ENCODE data around the gene DAND5.
"Not testable (repeated sequence)": the region's sequence is repeated elsewhere in the genome, so short reads cannot be mapped to it uniquely, and the experiment has no call there.

DAND5 gene

DNA sequence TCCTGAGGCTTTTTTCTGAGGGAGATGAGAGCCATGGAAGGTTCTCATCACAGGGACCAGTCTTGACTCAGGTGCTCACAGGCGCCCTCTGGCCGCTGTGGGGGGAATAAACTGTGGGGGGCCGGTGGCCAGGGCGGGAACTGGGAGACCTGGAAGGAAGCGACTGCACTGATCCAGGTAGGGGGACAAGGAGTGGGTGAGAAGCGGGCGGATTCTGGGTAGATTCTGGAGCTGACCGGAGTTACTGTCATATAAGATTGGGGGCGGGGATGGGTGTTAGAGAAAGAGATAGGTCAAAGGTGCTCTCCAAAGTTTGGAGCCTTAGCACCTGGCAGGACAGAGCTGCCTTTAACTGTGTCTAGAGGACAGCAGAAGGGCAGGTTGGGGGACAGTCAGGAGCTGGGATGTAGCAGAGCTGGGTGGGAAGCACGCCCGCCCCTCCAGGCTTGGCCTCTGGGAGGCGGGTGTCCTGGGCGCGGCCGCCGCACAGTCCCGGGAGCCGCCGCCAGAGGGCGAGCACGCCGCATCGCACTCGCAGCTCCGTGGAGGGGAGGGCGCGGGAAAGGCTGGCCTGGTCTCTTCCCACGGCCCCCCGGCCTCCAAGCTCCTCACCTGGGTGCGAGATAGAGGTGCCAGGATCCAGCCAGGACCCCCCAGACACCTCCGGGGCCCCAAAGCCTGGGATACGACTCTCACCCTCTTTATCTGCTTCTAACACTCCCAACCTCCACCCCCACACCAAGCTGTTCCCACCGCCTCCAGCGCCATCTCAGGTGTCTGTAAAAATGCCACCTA lies 4.2 kb upstream of the DAND5 start:
- DNase-seq (ENCODE audit: low read depth) = no peak

DNA sequence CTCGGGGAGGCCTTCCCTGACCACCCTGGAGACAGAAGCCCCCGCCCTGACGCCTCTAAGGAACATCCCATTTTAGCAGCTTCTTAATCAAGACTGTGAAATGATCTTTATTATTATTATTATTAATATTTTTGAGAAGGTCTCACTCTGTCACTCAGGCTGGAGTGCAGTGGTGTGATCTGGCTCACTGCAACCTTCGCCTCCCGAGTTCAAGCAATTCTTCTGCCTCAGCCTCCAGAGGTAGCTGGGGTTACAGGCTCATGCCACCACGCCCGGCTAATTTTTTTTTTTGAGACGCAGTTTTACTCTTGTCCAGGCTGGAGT lies 3.6 kb upstream of the DAND5 start:
- no peak for DNase-seq (ENCODE audit: low read depth)

DNA sequence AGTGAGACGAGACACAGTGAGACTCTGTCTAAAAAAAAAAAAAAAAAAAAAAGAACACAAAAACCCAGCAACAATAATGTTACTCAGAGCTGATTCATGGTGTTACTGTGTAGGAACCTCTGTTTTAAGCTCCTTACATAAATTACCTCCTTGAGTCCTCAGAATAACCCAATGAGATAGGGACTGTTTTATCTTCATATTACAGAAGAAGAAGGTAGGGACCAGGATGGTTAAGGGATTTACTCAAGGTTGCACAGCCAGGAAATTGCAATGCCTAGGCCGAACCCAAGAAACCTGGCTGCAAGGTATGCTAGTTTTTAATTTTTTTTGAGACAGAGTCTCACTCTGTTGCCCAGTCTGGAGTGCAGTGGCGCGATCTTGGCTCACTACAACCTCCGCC lies 1.5 kb upstream of the DAND5 start:
- DNase-seq (ENCODE audit: low read depth) = no peak

DNA sequence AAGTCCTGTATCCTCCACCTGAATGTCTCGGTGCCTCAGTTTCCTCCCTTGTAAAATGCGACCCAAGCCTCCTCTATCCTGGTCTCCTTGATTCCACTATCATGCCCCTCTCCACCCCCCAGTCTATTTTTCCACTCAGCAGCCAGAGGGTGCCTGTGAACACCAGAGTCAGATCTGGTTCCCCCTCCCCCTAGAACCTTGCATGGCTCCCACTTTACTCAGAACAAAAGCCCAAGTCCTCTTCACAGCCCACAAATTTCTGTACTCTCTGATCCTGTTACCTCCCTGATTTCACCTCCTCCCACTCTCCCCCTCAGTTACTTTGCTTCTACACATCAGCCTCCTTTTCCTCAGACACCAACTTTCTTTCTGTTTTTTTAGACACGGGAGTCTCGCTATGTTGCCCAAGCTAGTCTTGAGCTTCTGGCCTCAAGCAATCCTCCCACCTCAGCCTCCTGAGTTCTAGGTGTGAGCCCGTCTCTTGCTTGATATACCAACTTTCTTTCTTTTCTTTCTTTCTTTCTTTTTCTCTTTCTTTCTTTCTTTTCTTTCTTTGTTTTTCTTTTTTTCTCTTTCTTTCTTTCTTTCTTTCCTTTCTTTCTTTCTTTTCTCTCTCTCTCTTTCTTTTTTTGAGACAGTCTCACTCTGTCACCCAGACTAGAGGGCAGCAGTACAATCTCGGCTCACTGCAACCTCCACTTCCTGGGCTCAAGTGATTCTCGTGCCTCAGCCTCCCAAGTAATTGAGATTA lies 869 bp downstream of the DAND5 start:
- DNase-seq (ENCODE audit: low read depth) = no peak

DNA sequence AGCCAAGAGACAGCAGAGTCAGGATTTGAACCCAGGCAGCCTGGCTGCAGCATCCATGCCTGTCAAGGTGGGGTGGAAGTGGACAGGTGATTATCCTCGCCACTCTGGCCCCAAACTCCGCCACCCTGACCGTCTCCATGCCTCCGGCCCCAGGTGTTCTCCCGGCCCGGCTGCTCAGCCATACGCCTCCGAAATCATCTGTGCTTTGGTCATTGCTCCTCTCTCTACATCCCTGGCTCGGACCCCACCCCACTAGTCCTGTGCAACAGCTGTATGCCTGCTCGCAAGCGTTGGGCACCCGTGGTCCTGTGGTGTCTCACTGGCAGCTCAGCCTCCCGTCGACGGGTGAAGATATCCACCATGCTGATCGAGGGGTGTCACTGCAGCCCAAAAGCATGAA lies 3.9 kb downstream of the DAND5 start:
- no peak for DNase-seq (ENCODE audit: low read depth)

DNA sequence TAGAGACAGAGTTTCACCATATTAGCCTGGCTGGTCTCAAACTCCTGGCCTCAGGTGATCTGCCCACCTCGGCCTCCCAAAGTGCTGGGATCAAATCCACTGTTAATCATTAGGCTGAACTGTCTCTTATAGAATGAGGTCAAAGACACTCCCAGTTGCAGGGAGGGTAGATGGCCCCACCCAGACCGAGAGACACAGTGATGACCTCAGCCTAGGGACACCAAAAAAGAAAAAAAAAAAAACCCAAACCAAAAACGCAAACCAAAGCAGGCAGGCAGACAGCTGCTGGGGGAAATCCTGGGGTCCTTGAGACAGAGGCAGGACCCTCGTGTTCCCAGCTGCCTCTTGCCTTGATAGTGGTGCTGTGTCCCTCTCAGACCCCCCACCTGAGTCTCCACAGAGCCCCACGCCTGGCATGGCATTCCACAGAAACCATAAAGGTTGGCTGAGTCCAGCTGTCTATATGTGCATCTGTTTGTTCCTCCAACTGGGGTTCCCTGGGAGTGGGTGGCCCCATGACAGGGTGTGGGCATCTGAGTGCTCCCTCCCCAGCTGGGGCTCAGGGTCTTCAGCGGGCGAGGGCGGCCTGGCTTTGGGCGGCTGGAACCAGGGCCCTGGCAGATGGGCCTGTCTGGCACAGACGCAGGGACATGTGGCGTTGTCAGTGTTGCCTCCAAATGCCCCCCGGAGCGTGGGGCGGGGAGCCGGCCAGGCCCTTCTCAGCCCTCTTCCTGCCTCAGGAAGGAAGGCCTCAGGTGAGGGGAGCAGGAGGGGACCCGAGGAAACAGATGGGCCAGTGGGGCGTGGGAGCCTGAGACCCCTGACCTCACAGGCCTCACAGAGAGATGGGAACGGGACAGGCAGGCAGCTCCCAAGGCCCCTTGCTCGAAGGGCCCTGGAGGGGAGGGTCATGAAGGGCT lies 5.2 kb downstream of the DAND5 start:
- no peak for DNase-seq (ENCODE audit: low read depth)

DNA sequence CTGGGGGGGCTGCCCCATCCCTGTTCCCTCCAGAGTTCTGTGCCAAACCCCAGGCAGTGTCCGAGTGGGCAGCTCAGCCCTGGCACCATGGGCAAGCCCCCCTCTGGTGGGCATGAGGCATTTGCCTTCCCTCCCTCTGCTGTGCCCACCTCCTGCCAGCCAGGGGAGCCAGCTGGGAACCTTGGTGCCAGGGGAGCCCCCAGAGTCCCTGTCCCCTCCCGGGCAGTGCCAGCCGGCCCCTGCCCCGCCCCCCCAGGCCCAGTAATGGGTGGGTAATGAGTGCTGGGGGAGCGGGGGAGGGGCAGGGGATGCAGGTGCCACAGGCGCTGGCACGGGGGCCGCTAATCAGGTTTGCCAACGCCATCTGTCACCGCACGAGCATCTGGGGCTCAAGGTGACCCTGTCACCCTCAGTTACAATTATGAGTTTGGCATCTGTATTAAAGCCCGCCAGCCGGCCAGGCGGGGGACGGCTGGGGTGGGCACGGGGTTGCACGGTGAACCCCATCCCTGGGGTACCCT lies 5.9 kb downstream of the DAND5 start:
- no peak for DNase-seq (ENCODE audit: low read depth)

DNA sequence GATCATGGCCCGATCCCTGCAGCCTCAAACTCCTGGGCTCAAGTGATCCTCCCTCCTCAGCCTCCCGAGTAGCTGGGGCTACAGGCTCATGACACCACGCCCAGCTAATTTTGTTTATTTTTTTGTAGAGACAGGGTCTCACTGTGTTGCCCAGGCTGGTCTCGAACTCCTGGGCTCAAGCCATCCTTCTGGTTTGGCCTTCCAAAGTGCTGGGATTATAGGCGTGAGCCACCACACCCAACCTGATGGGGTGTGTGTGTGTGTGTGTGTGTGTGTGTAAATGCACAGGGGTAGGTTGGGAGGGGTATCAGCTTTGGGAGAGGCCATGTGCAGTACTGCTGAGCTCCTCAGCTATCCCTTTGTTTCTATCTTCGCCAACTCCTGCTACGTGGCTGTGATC lies 6.7 kb downstream of the DAND5 start:
- DNase-seq (ENCODE audit: low read depth) = not testable (repeated sequence)

DNA sequence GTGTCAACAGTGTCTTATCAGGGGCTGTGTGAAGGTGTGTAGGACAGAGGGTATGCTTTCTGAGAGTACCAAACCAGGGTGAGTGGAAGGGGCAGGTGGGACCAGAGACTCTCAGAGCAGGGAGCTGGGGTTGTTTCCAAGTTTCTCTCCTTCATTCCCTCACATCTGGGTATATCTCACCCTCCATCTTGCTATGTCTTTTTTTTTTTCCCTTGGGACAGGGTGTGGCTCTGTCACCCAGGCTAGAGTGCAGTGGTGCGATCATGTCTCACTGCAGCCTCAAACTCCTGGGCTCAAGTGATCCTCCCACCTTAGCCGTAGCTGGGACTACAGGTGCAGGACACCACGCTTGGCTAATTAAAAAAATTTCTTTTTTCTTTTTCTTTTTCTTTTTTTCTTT lies 10.6 kb downstream of the DAND5 start:
- no peak for DNase-seq (ENCODE audit: low read depth)

DNA sequence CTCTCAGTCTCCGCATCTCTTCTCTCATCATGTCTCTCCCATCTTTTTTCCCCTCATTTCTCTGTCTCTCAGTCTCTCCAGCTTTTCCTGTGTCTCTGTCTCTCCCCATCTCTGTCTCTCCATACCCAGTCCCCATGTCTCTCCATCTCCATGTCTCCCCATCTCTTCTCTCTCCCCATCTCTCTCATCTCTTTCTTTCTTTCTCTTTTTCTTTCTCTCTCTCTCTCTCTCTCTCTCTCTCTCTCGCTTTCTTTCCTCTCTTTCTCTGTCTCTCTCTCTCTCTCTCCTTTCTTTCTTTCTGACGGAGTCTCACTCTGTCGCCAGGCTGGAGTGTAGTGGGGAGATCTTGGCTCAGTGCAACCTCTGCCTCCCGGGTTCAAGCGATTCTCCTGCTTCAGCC lies 13.3 kb downstream of the DAND5 start:
- DNase-seq (ENCODE audit: low read depth) = no peak

DNA sequence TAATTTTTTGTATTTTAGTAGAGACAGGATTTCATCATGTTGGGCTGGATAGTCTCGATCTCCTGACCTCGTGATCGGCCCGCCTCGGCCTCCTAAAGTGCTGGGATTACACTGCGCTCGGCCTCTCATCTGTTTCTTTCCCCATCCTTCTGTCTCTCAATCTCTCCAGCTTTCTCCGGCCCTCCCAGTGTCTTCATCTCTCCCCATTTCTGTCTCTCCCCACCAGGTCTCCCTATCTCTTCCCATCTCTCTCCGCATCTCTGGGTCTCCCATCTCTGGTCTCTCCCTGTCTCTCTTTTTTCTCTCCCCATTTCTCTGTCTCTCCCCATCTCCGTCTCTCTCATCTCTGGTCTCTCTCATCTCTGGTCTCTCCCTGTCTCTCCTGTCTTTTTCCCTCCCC lies 13.7 kb downstream of the DAND5 start:
- DNase-seq (ENCODE audit: low read depth) = no peak

DNA sequence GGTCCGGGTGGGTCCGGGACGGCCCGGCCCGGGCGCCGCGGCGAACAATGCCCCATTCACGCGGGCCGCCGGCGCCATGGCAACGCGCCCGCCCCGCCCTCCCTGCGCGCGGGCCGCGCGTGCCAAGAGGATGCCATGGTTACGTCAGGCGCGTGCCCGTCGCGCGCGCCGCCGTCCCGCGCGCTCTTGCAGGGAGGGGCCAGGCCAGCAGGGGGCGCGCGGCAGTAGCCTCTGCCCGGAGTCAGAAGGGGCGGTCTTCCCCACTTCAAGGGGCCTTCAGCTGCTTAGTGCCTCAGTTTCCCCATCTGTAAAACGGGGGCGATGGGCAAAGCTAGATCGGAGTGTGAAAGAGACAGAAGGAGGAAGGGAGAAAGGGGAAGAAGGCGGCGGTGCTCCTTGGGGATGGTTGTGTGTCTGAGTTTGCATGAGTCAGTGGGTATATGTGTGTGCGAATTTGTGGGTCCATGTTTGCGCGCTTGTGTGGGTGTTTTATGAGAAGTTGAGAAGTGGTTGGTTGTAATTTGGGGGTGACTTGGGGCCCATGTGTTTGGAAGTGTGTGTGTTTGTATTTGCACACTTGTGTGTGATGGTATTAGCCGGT lies 14.3 kb downstream of the DAND5 start:
- peak; percentile 45 for DNase-seq (ENCODE audit: low read depth)

DNA sequence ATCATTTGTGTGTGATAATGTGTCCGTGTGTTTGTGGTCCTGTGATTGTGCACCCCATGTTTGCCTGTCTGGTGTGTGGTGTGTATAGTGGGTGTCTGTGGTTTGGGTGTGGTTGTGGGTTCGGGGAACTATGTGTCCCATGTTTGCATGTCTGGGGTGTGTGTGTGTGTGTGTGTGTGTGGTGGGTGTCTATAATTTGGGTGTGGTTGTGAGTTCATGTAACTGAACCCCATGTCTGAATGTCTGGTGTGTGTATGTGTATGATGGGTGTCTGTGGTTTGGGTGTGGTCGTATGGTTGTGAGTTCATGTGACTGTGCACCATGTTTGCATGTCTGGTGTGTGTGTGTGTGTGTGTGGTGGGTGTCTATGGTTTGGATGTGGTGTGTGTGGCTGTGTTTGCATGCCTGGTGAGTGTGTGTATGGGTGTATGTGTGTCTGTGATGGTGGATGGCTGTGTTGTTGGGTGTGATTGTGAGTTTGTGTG lies 14.8 kb downstream of the DAND5 start:
- DNase-seq (ENCODE audit: low read depth) = no peak

DNA sequence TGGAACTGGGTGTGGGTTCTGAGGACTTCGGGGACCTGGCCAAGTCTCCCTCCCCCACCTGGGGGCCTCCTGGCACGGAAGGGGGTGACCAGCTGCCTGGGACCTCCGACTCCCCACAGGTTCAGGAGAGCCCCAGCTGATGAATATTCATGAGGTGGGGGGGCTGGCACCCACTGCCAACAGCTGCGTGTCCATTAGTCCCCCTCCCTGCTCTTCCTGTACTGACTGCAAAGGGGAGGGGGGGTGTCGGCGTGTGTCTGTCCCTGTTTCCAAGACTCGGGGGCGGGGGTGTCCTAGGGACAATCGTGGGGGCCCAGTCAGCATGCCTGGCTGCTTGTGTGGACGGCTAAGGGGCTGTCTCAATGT lies 15.3 kb downstream of the DAND5 start:
- DNase-seq (ENCODE audit: low read depth) = no peak

DNA sequence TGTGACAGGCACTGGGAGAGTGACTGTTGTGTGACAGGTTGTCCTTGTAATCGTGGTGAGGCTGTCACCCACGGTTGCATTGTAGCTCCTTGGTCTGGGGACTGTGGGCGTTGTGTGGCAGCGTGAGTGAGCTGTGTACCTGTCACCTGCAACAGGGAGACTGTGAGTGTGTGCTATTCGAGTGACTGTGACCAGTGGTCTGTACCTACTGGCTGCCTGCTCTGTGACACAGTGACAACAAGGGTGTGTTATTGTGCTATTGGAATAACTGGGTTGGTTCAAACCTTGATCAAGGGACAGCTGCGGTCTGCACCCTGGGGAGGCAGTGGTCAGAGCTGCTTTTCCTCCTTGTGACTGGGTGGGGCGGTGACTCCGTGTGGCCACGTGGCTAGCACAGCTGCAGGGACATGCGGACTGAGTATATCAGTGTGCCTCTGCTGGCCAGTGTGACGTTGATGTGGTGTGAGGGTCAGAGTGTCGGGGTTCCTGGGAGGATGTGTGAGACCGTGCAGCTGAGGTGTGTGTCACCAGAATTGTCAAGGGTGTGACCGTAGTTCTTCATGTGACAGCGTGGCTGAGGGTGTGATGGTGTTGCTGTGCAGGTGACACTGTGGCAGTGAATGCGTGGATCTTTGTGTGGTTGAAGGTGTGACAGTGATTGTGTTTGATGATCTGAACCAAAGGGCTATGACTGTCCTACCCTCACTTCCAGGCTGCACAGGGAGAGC lies 15.8 kb downstream of the DAND5 start:
- DNase-seq (ENCODE audit: low read depth) = peak; percentile 48

DNA sequence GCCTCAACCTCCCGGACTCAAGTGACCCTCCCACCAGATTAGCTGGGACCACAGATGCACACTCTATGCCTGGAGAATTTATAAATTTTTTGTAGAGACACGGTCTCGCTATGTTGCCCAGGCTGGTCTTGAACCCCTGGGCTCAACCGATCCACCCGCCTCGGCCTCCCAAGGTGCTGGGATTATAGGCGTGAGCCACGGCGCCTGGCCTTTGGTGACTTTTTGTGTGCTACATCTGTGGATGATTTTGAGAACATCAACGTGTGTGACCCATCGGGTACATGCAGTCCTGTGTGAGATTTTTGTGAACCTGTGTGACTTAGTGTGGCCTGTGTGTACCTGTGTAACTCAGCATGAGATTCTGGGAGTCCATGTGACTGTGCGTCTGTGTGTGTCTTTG lies 17.4 kb downstream of the DAND5 start:
- DNase-seq (ENCODE audit: low read depth) = no peak

DNA sequence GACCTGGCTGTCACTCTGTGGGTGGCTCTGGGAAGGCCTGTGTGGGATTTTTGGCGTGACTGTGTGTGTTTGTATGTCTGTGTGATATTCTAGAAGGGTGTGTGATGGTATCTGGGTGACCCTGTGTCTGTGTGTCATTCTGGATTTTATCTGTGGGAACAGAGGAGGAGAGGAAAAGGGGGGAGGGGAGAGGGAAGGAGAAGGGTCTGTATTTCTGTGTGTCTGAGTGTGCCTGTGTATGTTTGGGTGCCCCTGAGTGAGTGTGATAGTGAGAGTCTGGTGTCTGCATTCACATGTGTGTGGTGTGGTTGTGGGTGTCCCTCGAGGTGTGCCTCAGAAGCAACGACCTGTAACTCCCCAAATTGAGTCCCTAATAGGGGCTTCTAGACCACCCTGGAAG lies 17.8 kb downstream of the DAND5 start:
- no peak for DNase-seq (ENCODE audit: low read depth)

DNA sequence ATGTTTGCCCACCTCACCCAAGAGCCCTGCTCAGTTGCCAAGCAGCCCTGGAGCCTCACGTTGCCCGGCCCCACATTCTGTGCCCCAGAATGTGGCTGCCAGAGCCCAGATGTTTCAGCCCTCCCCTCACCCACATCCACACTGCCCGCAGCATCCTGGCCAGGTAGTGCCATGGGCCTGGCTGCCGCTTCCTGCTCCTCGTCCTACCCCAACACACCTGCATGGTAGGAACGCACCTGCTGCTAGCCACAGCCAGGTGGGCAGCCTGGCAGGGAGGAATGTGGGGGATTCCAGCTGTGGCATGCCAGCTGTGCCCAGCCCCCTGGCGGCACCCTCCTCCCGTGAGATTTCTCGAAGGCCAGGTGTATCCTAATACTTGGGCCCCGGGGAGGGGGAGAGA lies 18.4 kb downstream of the DAND5 start:
- DNase-seq (ENCODE audit: low read depth) = no peak

DNA sequence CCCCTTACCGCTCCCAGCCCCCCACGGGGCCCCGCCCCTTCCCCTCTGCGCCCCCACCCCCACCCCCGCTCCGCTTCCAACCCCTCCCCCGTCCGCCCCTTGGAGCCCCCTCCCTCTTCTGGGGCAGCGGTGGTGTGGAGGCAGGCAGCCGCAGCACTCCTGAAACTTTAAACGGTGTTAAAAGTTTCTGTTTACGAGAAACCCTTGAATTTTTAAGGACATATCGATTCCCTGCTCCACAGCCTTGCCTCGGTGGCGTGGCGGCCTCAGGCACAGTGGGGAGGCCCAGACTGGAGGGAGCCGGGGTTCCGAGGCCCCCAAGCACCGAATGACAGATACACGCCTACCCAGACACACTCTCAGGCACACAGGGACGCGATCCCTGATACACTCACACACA lies 21.1 kb downstream of the DAND5 start:
- DNase-seq (ENCODE audit: low read depth) = no peak

DNA sequence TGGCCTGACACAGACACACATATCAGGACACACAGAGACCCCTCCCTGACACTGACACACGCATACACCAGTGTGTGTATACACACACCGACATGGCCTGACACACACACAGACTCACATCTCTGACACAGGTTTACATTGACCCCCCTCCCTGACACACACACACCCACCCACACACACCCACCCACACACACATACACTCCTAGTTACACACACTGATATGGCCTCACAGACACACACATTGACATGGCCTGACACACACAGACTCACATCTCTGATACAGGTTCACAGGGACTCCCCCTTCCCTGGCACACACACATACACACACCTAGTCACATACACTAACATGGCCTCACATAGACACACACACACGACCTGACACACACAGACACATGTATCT lies 21.5 kb downstream of the DAND5 start:
- no peak for DNase-seq (ENCODE audit: low read depth)

DNA sequence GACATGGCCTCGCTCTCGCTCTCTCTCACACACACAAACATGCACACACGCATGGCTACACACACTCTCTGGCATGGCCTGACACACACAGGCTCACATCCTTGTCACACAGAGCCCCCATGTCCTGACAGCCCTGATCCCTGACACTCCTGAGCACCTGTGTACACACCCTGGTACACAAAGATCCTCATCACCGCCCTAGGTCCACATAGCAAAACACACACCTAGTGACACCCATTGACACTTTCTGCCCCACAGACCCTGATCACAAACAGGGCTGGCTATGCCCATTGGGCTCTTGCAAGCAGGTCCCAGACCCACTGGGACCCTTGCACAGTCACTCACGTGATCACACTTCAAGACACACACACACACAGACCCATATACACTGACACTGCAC lies 21.9 kb downstream of the DAND5 start:
- DNase-seq (ENCODE audit: low read depth) = no peak
